GM23338 (cell line): ENCODE results near the gene ETV6. TPM values are rescaled to one million over a fixed set of nuclear protein-coding genes. Genes with fewer than 3 reads are reported as not detected.

Experiments used
- ATAC-seq: fragments of 200-7000 bp; cut with Tn5 transposase; 3 replicates; pipeline ENCODE4 v1.9.1; 2020
- DNase-seq: peaks from one replicate; pipeline ENCODE4 v3.0.0-alpha.2; 2015; ENCODE audit warnings: low spot score
- H2AFZ ChIP-seq: fragments of 200-600 bp; sonication (generic); 2 replicates; pipeline ENCODE4 v1.8.0; 2016; ENCODE audit warnings: antibody characterized with exemption, mild to moderate bottlenecking, moderate library complexity
- H3F3A ChIP-seq: fragments of 200-600 bp; sonication (generic); replicated peaks from 2 replicates; pipeline ENCODE4 v1.8.0; 2017; ENCODE audit warnings: antibody characterized with exemption, mixed run types, low read depth
- H3K27ac ChIP-seq: fragments of 200-600 bp; sonication (generic); 2 replicates; pipeline ENCODE4 v1.6.1; 2016; ENCODE audit warnings: low read depth
- H3K27me3 ChIP-seq: fragments of 200-600 bp; sonication (generic); 2 replicates; pipeline ENCODE4 v1.8.0; 2016; ENCODE audit warnings: mild to moderate bottlenecking, mixed run types, moderate library complexity; ENCODE audit not compliant: insufficient read depth
- H3K36me3 ChIP-seq: fragments of 200-600 bp; sonication (generic); 2 replicates; pipeline ENCODE4 v1.8.0; 2016; ENCODE audit warnings: mild to moderate bottlenecking; ENCODE audit not compliant: insufficient read depth
- H3K4me1 ChIP-seq: fragments of 200-600 bp; sonication (generic); 2 replicates; pipeline ENCODE4 v1.8.0; 2016; ENCODE audit warnings: mild to moderate bottlenecking, moderate library complexity; ENCODE audit not compliant: insufficient read depth
- H3K4me2 ChIP-seq: fragments of 200-600 bp; sonication (generic); 2 replicates; pipeline ENCODE4 v1.7.1; 2017; ENCODE audit warnings: mixed run types
- H3K4me3 ChIP-seq: fragments of 200-600 bp; sonication (generic); 2 replicates; pipeline ENCODE4 v1.6.1; 2016; ENCODE audit warnings: mixed run types
- H3K79me2 ChIP-seq: fragments of 200-600 bp; sonication (generic); replicated peaks from 2 replicates; pipeline ENCODE4 v1.8.0; 2017; ENCODE audit warnings: mild to moderate bottlenecking; ENCODE audit not compliant: insufficient read depth
- H3K9me2 ChIP-seq: fragments of 200-600 bp; sonication (generic); 2 replicates; pipeline ENCODE4 v1.8.0; 2017; ENCODE audit not compliant: insufficient read depth
- H4K20me1 ChIP-seq: fragments of 200-600 bp; sonication (generic); replicated peaks from 2 replicates; pipeline ENCODE4 v1.8.0; 2017; ENCODE audit warnings: mild to moderate bottlenecking; ENCODE audit not compliant: insufficient read depth
- H3K27ac Mint-ChIP-seq: 2 replicates; pipeline ENCODE4 v1.8.0; 2020; ENCODE audit warnings: inconsistent platforms, mild to moderate bottlenecking, moderate library complexity, mixed read lengths
- H3K27me3 Mint-ChIP-seq: 3 replicates; pipeline ENCODE4 v1.8.0; 2022; ENCODE audit warnings: low read depth, mild to moderate bottlenecking, moderate library complexity, mixed read lengths, inconsistent platforms; ENCODE audit not compliant: insufficient read depth, poor library complexity
- H3K36me3 Mint-ChIP-seq: 3 replicates; pipeline ENCODE4 v1.8.0; 2021; ENCODE audit warnings: low read depth, mild to moderate bottlenecking, inconsistent platforms, moderate library complexity, mixed read lengths
- H3K4me1 Mint-ChIP-seq: 3 replicates; pipeline ENCODE4 v1.8.0; 2020; ENCODE audit warnings: mild to moderate bottlenecking, inconsistent platforms, mixed read lengths
- H3K4me3 Mint-ChIP-seq: 3 replicates; pipeline ENCODE4 v1.8.0; 2021; ENCODE audit warnings: moderate library complexity, mild to moderate bottlenecking, inconsistent platforms, mixed read lengths
- H3K9me3 Mint-ChIP-seq: 3 replicates; pipeline ENCODE4 v1.8.0; 2020; ENCODE audit warnings: moderate library complexity, mild to moderate bottlenecking, inconsistent platforms, mixed read lengths
- CREB1 ChIP-seq: fragments of 250-450 bp; sonication (Bioruptor Pico); IDR thresholded peaks from 2 replicates; pipeline ENCODE4 v1.5.0; 2020; ENCODE audit warnings: low read depth, mild to moderate bottlenecking, moderate library complexity
- ETS1 ChIP-seq: IDR thresholded peaks from 2 replicates; pipeline ENCODE4 v1.6.1; 2016; ENCODE audit warnings: antibody characterized with exemption
- EZH2phosphoT487 ChIP-seq: fragments of 200-600 bp; sonication (generic); IDR thresholded peaks from one replicate; pipeline ENCODE4 v1.8.1; 2018; ENCODE audit warnings: antibody characterized with exemption; ENCODE audit not compliant: unreplicated experiment
- JUNB ChIP-seq: IDR thresholded peaks from one replicate; pipeline ENCODE4 v1.6.1; 2016; ENCODE audit warnings: antibody characterized with exemption; ENCODE audit not compliant: unreplicated experiment
- NANOG ChIP-seq: IDR thresholded peaks from 2 replicates; pipeline ENCODE4 v1.6.1; 2016; ENCODE audit warnings: antibody characterized with exemption, borderline replicate concordance
- POLR2AphosphoS5 ChIP-seq: IDR thresholded peaks from 2 replicates; pipeline ENCODE4 v1.6.1; 2016; ENCODE audit warnings: antibody characterized with exemption, low read depth
- REST ChIP-seq: IDR thresholded peaks from one replicate; pipeline ENCODE4 v1.6.1; 2018; ENCODE audit warnings: antibody characterized with exemption; ENCODE audit not compliant: unreplicated experiment
- ZNF114 ChIP-seq: fragments of 250-450 bp; sonication (Bioruptor Pico); IDR thresholded peaks from 2 replicates; pipeline ENCODE4 v1.5.0; 2020; ENCODE audit warnings: mild to moderate bottlenecking, moderate library complexity
- ZNF331 ChIP-seq: fragments of 250-450 bp; sonication (Bioruptor Pico); IDR thresholded peaks from 2 replicates; pipeline ENCODE4 v1.5.0; 2020; ENCODE audit warnings: low read depth, mild to moderate bottlenecking, moderate library complexity
- polyA plus RNA-seq: library from polyadenylated mRNA; unstranded; fragments of >200 nt; fragmentation: Nextera tagmentation; extraction: Ambion mirVana; gene quantifications from 2 replicates; pipeline ENCODE4 v1.2.1, GENCODE V29; 2016
- total RNA-seq: library from RNA; depleted of rRNA; stranded (reverse); fragments of >200 nt; shearing (Covaris generic); gene quantifications from 2 replicates; pipeline ENCODE4 v1.2.3, GENCODE V29; 2014
- TF ChIP-seq, protein P1 (sequence below), 2 experiments: fragments of 200-600 bp in 1 of 2; sonication (generic) in 1 of 2; conservative IDR thresholded peaks; 2 replicates each; pipeline versions ENCODE4 v1.5.1 to v1.6.1; 2016 to 2017; ENCODE audit warnings: antibody characterized with exemption in 2 of 2, low read depth in 2 of 2, mild to moderate bottlenecking in 2 of 2, moderate library complexity in 1 of 2
- TF ChIP-seq, protein P2 (sequence below): fragments of 250-450 bp; sonication (Bioruptor Pico); IDR thresholded peaks from 2 replicates; pipeline ENCODE4 v1.5.0; 2020; ENCODE audit warnings: mild to moderate bottlenecking, moderate library complexity

Gene ETV6
- total and polyA plus RNA-seq, 2 experiments from 2014 or later: 7.5 to 15.1 TPM

- TF ChIP-seq ETS1 (no peak), EZH2phosphoT487 (no peak), ZNF331 (no peak), CREB1 (CRISPR knock-in tag) (no peak)
- TF ChIP-seq, protein P1, sequence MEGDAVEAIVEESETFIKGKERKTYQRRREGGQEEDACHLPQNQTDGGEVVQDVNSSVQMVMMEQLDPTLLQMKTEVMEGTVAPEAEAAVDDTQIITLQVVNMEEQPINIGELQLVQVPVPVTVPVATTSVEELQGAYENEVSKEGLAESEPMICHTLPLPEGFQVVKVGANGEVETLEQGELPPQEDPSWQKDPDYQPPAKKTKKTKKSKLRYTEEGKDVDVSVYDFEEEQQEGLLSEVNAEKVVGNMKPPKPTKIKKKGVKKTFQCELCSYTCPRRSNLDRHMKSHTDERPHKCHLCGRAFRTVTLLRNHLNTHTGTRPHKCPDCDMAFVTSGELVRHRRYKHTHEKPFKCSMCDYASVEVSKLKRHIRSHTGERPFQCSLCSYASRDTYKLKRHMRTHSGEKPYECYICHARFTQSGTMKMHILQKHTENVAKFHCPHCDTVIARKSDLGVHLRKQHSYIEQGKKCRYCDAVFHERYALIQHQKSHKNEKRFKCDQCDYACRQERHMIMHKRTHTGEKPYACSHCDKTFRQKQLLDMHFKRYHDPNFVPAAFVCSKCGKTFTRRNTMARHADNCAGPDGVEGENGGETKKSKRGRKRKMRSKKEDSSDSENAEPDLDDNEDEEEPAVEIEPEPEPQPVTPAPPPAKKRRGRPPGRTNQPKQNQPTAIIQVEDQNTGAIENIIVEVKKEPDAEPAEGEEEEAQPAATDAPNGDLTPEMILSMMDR (conservative IDR thresholded peaks at IDR 0.05; ENCODE audit: low read depth in 2 of 2): no peak
Measured at GRCh38 chr12:11628353-11628752, 21.1 kb upstream of the ETV6 start (continued).

GRCh38 chr12:11630046-11630706, 19.3 kb upstream of the ETV6 start:
- H3K4me1 Mint-ChIP-seq: no peaks in the 10 kb centered on the region
- H3K36me3 ChIP-seq: 0 out of 2 replicates have a peak, but pooled peaks cover 2% of the 10 kb centered on the region
- H3K27ac Mint-ChIP-seq: no peak overlapping the region
- no peaks in the 10 kb centered on the region for H3K4me1 ChIP-seq
- ATAC-seq (no peak), DNase-seq (no peak)
- peaks cover 12% of the 10 kb centered on the region; the same call in 2 of the 3 replicates for H3K36me3 Mint-ChIP-seq
- H3F3A ChIP-seq: no peaks in the 10 kb centered on the region
- H3K4me2 ChIP-seq: no peak overlapping the region
- no peak overlapping the region for H2AFZ ChIP-seq
- H3K27ac ChIP-seq: peak overlapping the region; percentile 29; the same call in 1 of the 2 replicates
- no peaks in the 10 kb centered on the region for H3K27me3 ChIP-seq
- no peaks in the 10 kb centered on the region for H3K27me3 Mint-ChIP-seq
- no peaks in the 10 kb centered on the region for H4K20me1 ChIP-seq
- no peak overlapping the region for H3K4me3 Mint-ChIP-seq
- peaks cover 10% of the 10 kb centered on the region for H3K9me3 Mint-ChIP-seq
- H3K79me2 ChIP-seq: no peaks in the 10 kb centered on the region
- H3K4me3 ChIP-seq: no peak overlapping the region
- H3K9me2 ChIP-seq: 0 out of 2 replicates have a peak, but pooled peaks cover 6% of the 10 kb centered on the region
- TF ChIP-seq CREB1 (CRISPR knock-in tag): no peak
- no peak for TF ChIP-seq REST
- no peak for TF ChIP-seq EZH2phosphoT487
- no peak for TF ChIP-seq POLR2AphosphoS5
- TF ChIP-seq NANOG: no peak
- TF ChIP-seq ZNF331: no peak
- no peak for TF ChIP-seq JUNB
- TF ChIP-seq, protein P2, sequence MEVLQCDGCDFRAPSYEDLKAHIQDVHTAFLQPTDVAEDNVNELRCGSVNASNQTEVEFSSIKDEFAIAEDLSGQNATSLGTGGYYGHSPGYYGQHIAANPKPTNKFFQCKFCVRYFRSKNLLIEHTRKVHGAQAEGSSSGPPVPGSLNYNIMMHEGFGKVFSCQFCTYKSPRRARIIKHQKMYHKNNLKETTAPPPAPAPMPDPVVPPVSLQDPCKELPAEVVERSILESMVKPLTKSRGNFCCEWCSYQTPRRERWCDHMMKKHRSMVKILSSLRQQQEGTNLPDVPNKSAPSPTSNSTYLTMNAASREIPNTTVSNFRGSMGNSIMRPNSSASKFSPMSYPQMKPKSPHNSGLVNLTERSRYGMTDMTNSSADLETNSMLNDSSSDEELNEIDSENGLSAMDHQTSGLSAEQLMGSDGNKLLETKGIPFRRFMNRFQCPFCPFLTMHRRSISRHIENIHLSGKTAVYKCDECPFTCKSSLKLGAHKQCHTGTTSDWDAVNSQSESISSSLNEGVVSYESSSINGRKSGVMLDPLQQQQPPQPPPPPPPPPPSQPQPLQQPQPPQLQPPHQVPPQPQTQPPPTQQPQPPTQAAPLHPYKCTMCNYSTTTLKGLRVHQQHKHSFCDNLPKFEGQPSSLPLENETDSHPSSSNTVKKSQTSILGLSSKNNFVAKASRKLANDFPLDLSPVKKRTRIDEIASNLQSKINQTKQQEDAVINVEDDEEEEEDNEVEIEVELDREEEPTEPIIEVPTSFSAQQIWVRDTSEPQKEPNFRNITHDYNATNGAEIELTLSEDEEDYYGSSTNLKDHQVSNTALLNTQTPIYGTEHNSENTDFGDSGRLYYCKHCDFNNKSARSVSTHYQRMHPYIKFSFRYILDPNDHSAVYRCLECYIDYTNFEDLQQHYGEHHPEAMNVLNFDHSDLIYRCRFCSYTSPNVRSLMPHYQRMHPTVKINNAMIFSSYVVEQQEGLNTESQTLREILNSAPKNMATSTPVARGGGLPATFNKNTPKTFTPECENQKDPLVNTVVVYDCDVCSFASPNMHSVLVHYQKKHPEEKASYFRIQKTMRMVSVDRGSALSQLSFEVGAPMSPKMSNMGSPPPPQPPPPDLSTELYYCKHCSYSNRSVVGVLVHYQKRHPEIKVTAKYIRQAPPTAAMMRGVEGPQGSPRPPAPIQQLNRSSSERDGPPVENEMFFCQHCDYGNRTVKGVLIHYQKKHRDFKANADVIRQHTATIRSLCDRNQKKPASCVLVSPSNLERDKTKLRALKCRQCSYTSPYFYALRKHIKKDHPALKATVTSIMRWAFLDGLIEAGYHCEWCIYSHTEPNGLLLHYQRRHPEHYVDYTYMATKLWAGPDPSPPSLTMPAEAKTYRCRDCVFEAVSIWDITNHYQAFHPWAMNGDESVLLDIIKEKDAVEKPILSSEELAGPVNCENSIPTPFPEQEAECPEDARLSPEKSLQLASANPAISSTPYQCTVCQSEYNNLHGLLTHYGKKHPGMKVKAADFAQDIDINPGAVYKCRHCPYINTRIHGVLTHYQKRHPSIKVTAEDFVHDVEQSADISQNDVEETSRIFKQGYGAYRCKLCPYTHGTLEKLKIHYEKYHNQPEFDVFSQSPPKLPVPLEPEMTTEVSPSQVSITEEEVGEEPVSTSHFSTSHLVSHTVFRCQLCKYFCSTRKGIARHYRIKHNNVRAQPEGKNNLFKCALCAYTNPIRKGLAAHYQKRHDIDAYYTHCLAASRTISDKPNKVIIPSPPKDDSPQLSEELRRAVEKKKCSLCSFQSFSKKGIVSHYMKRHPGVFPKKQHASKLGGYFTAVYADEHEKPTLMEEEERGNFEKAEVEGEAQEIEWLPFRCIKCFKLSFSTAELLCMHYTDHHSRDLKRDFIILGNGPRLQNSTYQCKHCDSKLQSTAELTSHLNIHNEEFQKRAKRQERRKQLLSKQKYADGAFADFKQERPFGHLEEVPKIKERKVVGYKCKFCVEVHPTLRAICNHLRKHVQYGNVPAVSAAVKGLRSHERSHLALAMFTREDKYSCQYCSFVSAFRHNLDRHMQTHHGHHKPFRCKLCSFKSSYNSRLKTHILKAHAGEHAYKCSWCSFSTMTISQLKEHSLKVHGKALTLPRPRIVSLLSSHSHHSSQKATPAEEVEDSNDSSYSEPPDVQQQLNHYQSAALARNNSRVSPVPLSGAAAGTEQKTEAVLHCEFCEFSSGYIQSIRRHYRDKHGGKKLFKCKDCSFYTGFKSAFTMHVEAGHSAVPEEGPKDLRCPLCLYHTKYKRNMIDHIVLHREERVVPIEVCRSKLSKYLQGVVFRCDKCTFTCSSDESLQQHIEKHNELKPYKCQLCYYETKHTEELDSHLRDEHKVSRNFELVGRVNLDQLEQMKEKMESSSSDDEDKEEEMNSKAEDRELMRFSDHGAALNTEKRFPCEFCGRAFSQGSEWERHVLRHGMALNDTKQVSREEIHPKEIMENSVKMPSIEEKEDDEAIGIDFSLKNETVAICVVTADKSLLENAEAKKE (CRISPR knock-in tag): no peak
- no peak for TF ChIP-seq ZNF114 (CRISPR knock-in tag)
